ENCODE results near the gene ATRNL1.

DNA sequence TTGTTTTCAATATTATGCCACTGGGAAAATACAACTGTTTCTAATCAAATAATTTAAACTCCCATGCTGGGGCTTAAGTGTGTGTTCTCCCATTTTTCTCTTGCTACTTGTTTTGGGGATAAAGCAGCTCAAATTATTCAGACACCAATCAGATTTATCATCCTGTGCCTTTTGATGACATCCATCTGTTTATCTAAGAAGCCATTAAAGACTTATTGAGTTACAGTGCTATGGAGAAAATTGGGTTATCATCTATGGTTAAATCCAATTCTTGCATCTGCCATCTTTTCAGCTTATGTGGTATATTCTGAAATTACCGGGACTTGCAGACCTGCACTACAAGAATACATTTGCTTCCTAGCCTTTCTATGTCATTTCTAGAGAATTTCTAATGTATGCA, 778.7 kb downstream of the ATRNL1 start:
- TF ChIP-seq, protein P1, sequence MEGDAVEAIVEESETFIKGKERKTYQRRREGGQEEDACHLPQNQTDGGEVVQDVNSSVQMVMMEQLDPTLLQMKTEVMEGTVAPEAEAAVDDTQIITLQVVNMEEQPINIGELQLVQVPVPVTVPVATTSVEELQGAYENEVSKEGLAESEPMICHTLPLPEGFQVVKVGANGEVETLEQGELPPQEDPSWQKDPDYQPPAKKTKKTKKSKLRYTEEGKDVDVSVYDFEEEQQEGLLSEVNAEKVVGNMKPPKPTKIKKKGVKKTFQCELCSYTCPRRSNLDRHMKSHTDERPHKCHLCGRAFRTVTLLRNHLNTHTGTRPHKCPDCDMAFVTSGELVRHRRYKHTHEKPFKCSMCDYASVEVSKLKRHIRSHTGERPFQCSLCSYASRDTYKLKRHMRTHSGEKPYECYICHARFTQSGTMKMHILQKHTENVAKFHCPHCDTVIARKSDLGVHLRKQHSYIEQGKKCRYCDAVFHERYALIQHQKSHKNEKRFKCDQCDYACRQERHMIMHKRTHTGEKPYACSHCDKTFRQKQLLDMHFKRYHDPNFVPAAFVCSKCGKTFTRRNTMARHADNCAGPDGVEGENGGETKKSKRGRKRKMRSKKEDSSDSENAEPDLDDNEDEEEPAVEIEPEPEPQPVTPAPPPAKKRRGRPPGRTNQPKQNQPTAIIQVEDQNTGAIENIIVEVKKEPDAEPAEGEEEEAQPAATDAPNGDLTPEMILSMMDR (conservative IDR thresholded peaks at IDR 0.05; ENCODE audit: low read depth in 2 of 2): no peak
- TF ChIP-seq EZH2 (IDR thresholded peaks at IDR 0.05; ENCODE audit: low read depth, unreplicated experiment) (no peak), EZH2phosphoT487 (IDR thresholded peaks at IDR 0.05; ENCODE audit: unreplicated experiment) (no peak)

Measured in GM23338 (cell line).